HG03175 (cell line): Measurements from ENCODE around the gene VPS18.

Experiments
- ATAC-seq: cut with Tn5 transposase; IDR thresholded peaks from one replicate; pipeline ENCODE4 v1.9.1; 2021; ENCODE audit warnings: mild to moderate bottlenecking, moderate library complexity; ENCODE audit not compliant: unreplicated experiment

VPS18 gene

GRCh38 chr15:40870716-40871115 is 23.5 kb upstream of the VPS18 start:
- no peak for ATAC-seq

DNA sequence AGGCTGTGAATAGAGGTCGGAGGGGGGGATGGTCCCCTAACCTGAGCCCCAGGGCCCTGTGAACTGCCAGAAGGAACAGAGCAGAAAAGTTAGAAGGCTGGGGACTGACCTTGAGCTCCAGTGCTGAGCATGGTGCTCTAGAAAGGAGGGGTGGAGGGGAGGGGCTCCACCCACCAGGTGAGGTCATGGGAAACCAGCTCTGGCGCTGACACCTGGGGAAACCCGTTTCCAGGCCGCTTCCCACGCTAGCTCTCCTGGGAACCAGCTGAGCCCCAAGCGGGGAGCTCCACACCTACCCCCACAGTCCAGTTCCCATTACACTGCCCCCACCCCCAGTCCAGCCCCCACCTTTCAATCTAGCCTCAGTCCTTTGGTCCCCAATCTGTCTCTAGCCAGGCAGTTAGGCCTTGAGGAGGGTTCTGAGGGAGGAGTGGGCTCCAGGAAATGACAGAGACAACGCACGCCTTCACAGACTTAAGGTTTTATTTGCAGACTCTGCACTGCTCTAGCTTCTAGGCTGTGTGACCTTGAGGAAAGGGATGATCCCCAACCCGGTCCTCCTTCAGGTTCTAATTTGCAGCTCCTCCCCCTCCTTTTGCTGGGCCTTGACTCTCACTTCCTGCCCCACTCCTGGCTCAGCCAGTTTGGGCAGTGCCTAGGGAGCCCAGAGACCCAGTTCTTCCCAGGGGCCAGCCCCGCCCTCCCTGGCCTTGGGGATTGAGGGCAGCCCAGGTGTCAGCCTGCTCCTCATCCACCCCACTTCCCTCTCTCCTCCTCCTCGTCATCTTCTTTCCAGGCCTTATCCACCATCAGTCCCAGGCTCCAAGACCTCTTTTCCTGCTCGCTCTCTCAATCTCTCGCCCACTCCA is 22.3 kb upstream of the VPS18 start:
- no peak for ATAC-seq

- ATAC-seq = no peak
Measured at GRCh38 chr15:40872791-40873693, 21.2 kb upstream of the VPS18 start.

- ATAC-seq = peak; percentile 44
Measured at GRCh38 chr15:40873694-40874561, 20.3 kb upstream of the VPS18 start, which contains the start of gene RHOV. RHOV (minus strand) TSS chr15:40874234; CDS start chr15:40874139, 95 bp downstream.

DNA sequence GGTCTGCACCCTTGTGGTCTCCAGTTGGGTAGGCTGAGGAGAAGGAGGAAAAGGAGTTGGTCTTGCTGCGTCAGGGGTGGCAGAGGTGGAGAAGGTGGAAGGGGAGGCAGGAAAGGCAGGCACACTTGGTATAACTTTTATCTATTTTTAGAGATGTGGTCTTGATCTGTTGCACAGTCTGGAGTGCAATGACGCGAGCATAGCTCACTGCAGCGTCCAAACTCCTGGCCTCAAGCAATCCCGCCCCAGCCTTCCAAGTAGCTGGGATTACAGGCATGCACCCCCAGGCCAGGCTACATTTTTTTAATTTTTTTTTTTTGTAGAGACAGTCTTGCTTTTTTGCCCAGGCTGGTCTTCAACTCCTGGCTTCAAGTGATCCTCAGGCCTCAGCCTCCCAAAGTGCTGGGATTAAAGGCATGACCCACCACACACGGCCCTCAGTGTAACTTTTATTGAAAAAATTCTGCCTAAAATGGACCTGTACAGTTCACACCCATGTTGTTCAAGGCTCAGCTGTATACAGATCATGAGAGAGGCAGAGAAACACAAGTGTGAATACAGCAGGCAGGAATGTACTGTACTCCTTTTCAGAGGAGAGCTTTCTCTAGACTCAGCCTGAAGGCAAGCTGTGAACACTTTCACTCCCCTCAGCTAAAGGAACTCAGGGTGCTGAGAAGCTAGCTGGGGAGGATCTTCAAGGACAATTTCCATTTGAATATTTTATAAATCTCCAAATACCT is 18.1 kb upstream of the VPS18 start:
- ATAC-seq = no peak

DNA sequence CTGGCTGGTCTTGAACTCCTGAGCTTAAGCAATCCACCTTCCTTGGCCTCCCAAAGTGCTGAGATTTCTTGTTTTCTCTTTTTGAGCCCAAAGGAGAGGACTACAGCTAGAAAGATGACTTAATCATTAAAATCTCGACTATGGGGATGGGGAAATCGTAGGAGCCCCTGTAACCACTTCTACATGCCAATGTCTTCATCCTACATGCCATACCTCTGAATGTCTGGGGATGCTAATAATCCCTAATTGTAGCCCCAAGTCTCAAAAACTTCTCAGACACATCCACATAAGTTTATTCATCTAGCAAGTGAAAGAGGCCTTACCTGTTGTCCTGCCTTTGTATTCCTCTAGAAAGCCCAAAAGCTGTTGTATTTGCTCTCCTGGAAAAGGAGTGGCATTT is 16.6 kb upstream of the VPS18 start:
- ATAC-seq = no peak

GRCh38 chr15:40878785-40879184 is 15.5 kb upstream of the VPS18 start:
- peak; percentile 54 for ATAC-seq

- no peak for ATAC-seq
Measured at GRCh38 chr15:40879609-40880008, 14.6 kb upstream of the VPS18 start.

DNA sequence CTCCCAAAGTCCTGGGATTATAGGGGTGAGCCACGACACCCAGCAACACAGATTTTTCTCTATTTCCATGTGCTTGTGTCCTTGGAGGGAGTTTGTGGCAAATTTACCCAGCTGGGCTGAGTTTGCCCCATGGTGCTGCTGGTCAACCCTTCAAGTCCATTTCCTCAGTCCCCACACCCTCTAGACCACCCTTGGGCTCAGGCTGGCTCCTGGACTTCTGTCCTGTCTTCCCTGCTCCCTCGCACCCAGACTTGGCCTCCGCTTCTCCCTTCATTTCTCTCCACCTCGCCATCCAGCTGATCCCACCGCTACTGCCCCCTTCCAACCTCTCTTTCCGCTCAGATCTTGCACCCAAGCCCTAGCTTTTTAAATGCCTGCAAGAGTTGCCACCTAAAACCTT is 12.9 kb upstream of the VPS18 start:
- ATAC-seq = no peak

DNA sequence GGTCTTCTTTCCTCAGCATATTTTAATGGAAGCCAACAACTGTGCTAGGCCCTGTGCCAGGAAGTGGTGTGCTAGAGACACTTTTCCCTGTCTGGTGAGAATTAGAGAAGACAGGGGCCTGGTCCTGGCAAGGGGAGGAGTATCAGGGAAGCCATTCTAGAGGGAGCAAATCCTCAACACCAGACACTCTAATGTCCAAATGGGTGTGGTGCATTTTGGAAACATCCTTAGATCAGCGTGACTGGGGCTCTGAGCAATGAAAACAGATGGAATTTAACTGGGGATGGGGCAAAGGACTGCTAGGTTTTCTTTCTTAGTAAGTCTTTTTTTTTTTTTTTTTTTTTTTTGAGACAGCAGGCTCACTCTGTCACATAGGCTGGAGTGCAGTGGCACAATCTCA is 7.7 kb upstream of the VPS18 start:
- ATAC-seq = no peak

DNA sequence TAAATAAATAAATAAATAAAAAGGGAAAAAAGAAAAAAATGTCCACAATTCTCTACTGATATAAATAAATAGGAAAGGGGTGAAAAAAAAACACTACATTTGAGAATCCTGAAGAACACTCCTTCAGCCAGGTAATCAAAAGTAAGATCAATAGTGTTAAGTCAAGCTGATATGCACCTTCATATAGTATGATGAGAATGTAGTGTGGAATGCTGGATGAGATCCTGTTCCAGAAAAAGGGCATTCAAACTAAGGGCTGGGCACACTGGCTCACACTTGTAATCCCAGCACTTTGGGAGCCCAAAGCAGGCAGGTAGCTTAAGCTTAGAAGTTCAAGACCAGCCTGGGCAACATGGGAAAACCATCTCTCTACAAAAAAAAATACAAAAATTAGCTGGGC is 5.1 kb upstream of the VPS18 start:
- no peak for ATAC-seq

DNA sequence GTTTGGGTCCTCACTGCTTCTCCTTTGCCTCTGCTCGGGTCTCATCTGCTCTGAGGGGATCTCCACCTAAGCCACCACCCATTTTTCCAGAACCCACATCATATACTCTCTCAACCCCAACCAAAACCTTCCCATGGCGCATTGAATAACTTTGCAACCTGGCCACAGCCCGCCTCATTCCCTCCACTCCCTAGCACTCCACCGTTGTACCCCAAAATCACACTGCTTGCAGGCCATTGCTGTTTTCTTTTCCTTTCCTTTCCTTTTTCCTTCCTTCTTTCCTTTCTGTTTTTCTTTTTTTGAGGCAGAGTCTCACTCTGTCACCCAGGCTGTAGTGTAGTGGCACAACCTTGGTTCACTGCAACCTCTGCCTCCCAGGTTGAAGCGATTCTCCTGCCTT is 3.1 kb upstream of the VPS18 start:
- no peak for ATAC-seq

- no peak for ATAC-seq
Measured at GRCh38 chr15:40891810-40892446, 2.3 kb upstream of the VPS18 start.

- ATAC-seq = no peak
Measured at GRCh38 chr15:40892447-40893012, 1.7 kb upstream of the VPS18 start.

DNA sequence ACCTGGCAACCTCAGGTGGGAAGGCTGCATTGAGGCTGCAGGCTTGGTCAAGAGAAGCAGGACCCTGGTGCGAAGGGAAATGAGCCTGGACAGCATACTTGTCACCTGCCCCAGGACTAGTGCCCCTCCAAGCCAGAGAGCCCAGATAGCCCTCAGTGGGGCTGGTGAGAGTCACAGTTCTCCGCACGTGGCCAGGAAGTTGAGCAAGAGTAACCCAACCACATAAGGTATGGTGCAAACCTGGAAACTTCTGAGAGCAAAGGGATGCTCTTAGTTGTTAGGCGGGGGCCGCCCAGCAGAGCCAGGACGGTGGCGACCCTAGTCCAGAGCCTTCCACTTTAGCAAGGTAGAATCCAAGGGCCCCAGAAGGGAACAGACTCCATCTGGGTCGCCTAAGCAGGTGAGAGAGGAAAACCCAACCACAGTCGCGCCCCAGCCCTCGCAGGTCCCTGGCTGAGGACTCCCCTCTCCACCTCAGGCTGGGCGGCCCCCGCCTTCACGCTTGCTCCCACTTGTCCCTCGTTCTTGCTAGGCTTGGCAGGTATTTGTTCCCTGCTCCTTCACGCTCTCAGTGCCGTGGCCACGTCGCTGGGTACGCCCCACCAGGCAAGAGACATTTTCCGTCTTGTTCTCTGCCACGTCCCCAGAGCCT is 1.1 kb upstream of the VPS18 start:
- no peak for ATAC-seq

DNA sequence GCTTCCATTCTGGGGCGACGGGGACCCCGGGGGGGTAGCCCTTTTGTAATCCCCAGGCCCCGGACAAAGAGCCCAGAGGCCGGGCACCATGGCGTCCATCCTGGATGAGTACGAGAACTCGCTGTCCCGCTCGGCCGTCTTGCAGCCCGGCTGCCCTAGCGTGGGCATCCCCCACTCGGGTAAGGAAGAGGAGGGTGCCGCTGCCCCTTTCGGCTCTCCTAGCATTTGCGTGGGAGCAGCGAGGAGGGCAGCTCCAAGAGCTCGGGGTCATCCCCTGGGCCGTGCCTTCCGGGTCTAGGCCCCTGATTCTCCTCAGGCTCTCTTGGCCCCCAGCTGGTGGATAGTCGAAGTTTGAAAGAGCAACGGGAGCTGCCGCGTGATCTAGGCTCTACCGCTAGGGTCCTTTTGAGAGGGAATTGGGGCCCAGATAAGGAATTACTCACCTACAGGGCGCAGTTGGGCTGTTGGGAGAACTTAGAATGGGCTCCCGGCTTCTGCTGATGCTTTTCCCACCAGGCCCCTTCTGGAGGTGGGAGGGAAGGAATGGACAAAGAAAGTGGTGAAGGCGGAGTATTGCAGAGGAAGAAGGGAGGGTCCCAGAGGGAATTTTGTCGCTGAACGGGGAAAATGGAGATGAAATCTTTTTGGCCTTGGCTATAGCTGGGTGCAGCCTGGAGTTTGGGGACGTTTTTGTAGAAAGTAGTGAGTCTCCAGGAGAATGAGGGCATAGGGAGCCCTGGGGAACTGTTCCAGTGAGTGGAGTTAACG is 615 bp downstream of the VPS18 start:
- peak; percentile 57 for ATAC-seq

DNA sequence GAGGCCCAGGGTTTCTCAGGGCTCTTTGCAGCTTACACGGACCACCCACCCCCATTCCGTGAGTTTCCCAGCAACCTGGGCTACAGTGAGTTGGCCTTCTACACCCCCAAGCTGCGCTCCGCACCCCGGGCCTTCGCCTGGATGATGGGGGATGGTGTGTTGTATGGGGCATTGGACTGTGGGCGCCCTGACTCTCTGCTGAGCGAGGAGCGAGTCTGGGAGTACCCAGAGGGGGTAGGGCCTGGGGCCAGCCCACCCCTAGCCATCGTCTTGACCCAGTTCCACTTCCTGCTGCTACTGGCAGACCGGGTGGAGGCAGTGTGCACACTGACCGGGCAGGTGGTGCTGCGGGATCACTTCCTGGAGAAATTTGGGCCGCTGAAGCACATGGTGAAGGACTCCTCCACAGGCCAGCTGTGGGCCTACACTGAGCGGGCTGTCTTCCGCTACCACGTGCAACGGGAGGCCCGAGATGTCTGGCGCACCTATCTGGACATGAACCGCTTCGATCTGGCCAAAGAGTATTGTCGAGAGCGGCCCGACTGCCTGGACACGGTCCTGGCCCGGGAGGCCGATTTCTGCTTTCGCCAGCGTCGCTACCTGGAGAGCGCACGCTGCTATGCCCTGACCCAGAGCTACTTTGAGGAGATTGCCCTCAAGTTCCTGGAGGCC is 5.4 kb downstream of the VPS18 start:
- no peak for ATAC-seq
